ENCODE data around the gene CRYGS. TPM values are rescaled to one million over a fixed set of nuclear protein-coding genes. Genes with fewer than 3 reads are reported as not detected.

Gene CRYGS
- total RNA-seq (1 to 10 TPM; 2.5 to 3.2 TPM), polyA plus RNA-seq (1 to 10 TPM; 1.2 to 5.8 TPM)
- long read RNA-seq, donor 1, partial matches to known transcripts = 0 of 3 reads
- long read RNA-seq, donor 1, other reads (novel, unspliced or antisense) = 0 of 3 reads
- long read RNA-seq, donor 2 = 0 reads
- long read RNA-seq, donor 3, partial matches to known transcripts = 0 of 1 reads
- long read RNA-seq, donor 3, other reads (novel, unspliced or antisense) = 0 of 1 reads
- long read RNA-seq, donor 4, partial matches to known transcripts = 0 of 1 reads
- long read RNA-seq, donor 4, other reads (novel, unspliced or antisense) = 0 of 1 reads
- long read RNA-seq, donor 5, partial matches to known transcripts = 0 of 4 reads
- long read RNA-seq, donor 5, other reads (novel, unspliced or antisense) = 0 of 4 reads

DNA sequence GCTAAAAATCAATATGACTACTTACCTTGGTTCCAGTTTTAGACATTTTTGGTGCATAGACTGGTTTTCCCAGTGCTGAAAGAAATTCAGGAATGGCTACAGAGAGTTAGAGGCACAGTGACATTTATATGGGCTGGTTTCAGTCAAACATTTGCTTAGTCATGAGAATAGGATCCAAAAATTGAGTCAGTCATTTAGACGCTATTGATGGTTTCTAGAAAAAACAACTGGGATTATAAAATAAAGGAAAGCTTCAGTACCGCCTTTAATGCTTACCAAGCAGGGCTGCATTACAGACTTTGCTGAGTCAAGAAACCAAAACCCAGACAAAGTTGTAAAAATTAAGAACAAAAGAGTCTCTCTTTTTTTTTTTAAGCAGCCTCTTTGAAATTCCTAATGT, at the start of gene CRYGS:
TSS of gene CRYGS (minus strand) at position 100 of the 400 bp plus-strand sequence. CDS start at position 46, 54 bp downstream.
- 90 to 98% methylated on average over 2 of the region's 2 CpGs for WGBS, 2 donors
- no peak within 1 kb of the TSS for H3K27ac ChIP-seq (ENCODE audit: low read depth in 1 of 2, low read length in 1 of 2)
- H3K9ac ChIP-seq (ENCODE audit: insufficient read depth in 1 of 2, low read length in 2 of 2) = no peak within 1 kb of the TSS
- no peaks in the 10 kb centered on the region for H3K9me3 ChIP-seq (ENCODE audit: control insufficient read depth in 4 of 4, insufficient read depth in 3 of 4, low read length in 3 of 4)
- ATAC-seq (ENCODE audit: insufficient read depth, low FRiP score) (no peak), DNase-seq (no peak)
- H3K27me3 ChIP-seq (ENCODE audit: control insufficient read depth in 3 of 3, insufficient read depth in 3 of 3, low read length in 2 of 3) = no peaks in the 10 kb centered on the region
- no peaks in the 10 kb centered on the region for H3K4me1 ChIP-seq (ENCODE audit: control insufficient read depth in 5 of 5, insufficient read depth in 5 of 5, low read length in 5 of 5)
- TF ChIP-seq, protein P1, sequence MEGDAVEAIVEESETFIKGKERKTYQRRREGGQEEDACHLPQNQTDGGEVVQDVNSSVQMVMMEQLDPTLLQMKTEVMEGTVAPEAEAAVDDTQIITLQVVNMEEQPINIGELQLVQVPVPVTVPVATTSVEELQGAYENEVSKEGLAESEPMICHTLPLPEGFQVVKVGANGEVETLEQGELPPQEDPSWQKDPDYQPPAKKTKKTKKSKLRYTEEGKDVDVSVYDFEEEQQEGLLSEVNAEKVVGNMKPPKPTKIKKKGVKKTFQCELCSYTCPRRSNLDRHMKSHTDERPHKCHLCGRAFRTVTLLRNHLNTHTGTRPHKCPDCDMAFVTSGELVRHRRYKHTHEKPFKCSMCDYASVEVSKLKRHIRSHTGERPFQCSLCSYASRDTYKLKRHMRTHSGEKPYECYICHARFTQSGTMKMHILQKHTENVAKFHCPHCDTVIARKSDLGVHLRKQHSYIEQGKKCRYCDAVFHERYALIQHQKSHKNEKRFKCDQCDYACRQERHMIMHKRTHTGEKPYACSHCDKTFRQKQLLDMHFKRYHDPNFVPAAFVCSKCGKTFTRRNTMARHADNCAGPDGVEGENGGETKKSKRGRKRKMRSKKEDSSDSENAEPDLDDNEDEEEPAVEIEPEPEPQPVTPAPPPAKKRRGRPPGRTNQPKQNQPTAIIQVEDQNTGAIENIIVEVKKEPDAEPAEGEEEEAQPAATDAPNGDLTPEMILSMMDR (IDR thresholded peaks at IDR 0.05; ENCODE audit: control extremely low read depth, extremely low read depth) = no peak
- H3K4me3 ChIP-seq = no peak within 1 kb of the TSS
- H3K36me3 ChIP-seq (ENCODE audit: control insufficient read depth in 4 of 4, insufficient read depth in 4 of 4, low read length in 4 of 4) = peaks cover 0 to 14% (median 4%) of the 10 kb centered on the region in 4 donors

- H3K9ac ChIP-seq (ENCODE audit: insufficient read depth in 1 of 2, low read length in 2 of 2) = no peak overlapping the region
- no peaks in the 10 kb centered on the region for H3K27me3 ChIP-seq (ENCODE audit: control insufficient read depth in 3 of 3, insufficient read depth in 3 of 3, low read length in 2 of 3)
- no peaks in the 10 kb centered on the region for H3K9me3 ChIP-seq (ENCODE audit: control insufficient read depth in 4 of 4, insufficient read depth in 3 of 4, low read length in 3 of 4)
- DNase-seq = no peak
- no peak for ATAC-seq (ENCODE audit: insufficient read depth, low FRiP score)
- 91 to 94% methylated on average over 3 of the region's 3 CpGs for WGBS, 2 donors
- H3K36me3 ChIP-seq (ENCODE audit: control insufficient read depth in 4 of 4, insufficient read depth in 4 of 4, low read length in 4 of 4) = no peaks in the 10 kb centered on the region
- TF ChIP-seq, protein P1 (IDR thresholded peaks at IDR 0.05; ENCODE audit: control extremely low read depth, extremely low read depth) = no peak
- H3K4me1 ChIP-seq (ENCODE audit: control insufficient read depth in 5 of 5, insufficient read depth in 5 of 5, low read length in 5 of 5) = peaks cover 0 to 2% (median 0%) of the 10 kb centered on the region in 5 donors
- H3K4me3 ChIP-seq = no peak overlapping the region
- H3K27ac ChIP-seq (ENCODE audit: low read depth in 1 of 2, low read length in 1 of 2) = no peak overlapping the region
Measured at GRCh38 chr3:186593862-186594261, 49.7 kb upstream of the CRYGS start.

- 91 to 96% methylated on average over 4 of the region's 4 CpGs for whole genome bisulfite sequencing, 2 donors
- no peaks in the 10 kb centered on the region for H3K36me3 ChIP-seq (ENCODE audit: control insufficient read depth in 4 of 4, insufficient read depth in 4 of 4, low read length in 4 of 4)
- no peaks in the 10 kb centered on the region for H3K27me3 ChIP-seq (ENCODE audit: control insufficient read depth in 3 of 3, insufficient read depth in 3 of 3, low read length in 2 of 3)
- no peak overlapping the region for H3K9ac ChIP-seq (ENCODE audit: insufficient read depth in 1 of 2, low read length in 2 of 2)
- TF ChIP-seq, protein P1 (IDR thresholded peaks at IDR 0.05; ENCODE audit: control extremely low read depth, extremely low read depth) = no peak
- H3K27ac ChIP-seq (ENCODE audit: low read depth in 1 of 2, low read length in 1 of 2) = no peak overlapping the region
- H3K4me3 ChIP-seq = no peak overlapping the region
- H3K9me3 ChIP-seq (ENCODE audit: control insufficient read depth in 4 of 4, insufficient read depth in 3 of 4, low read length in 3 of 4) = no peaks in the 10 kb centered on the region
- no peaks in the 10 kb centered on the region for H3K4me1 ChIP-seq (ENCODE audit: control insufficient read depth in 5 of 5, insufficient read depth in 5 of 5, low read length in 5 of 5)
- DNase-seq = no peak
- ATAC-seq (ENCODE audit: insufficient read depth, low FRiP score) = no peak
Measured at GRCh38 chr3:186592682-186593081, 48.5 kb upstream of the CRYGS start.

Measured in lung (tissue), 16 donors.